Renal pelvis (tissue), 4 donors: ENCODE data around the gene DST. TPM values are rescaled to one million over a fixed set of nuclear protein-coding genes. Genes with fewer than 3 reads are reported as not detected.
"Not testable (repeated sequence)": the region's sequence is repeated elsewhere in the genome, so short reads cannot be mapped to it uniquely, and the experiment has no call there.

Source experiments
- DNase-seq: peaks from one replicate; pipeline ENCODE4 v3.0.0-alpha.2; 2013
- polyA plus RNA-seq, 3 donors: library from polyadenylated mRNA; unstranded; fragments of 120-200 nt; gene quantifications; one replicate each; pipeline ENCODE4 v1.2.1, GENCODE V29; 2013; ENCODE audit not compliant: insufficient read length in 3 of 3

The DST gene
- polyA plus RNA-seq, 3 donors: 197 to 211 (median 198) TPM

DNA sequence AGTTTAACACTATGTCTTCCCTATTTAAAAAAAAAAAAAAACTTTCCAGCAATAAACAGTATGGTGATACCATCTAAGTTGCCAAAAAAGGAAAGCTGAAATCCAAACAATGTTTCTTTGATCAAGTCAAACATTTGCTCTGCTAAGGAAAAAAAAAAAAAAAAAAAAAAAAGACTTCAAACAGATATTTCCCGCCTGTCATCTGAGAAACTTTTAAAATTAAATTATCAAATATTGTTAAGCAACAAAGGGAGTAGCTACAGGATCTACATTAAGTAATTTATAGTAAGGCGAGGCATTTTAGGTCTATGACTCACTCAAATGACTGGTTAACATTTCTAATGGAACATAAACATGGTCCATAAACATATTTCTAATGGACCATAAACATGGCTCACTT lies 121.2 kb downstream of the DST start:
- DNase-seq: no peak

- DNase-seq: no peak
Measured at GRCh38 chr6:56520218-56520617, 122.5 kb downstream of the DST start.

- no peak for DNase-seq
Measured at GRCh38 chr6:56518995-56519767, 123.5 kb downstream of the DST start.

DNA sequence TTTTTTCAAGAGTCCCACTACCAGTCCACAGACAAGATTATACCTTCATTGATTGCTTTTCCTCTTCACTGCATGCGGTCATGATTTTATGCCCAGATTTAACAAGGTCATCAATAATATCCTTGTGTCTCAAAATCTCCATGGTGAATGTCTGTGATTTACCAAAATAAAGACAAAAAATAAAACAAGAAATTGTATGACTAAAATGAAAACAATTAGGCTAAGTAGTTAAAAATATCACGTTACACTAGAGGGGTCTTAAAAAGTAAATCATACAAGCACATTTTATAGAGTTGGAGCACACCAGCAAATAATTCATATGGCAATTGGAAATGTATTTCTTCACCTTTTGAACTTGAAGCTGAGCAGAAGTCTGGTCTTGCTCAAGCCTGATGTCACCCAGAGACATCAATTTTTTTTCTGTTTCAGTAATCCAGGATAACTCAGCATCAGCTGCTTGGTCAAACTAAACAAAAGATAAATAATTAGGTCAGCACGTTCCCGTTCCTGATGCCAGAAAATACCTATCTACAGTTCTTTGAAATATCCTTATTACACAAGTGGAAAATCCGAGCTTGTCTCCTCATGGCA lies 125.4 kb downstream of the DST start:
- DNase-seq: no peak

GRCh38 chr6:56516003-56516402 lies 126.7 kb downstream of the DST start:
- no peak for DNase-seq

DNA sequence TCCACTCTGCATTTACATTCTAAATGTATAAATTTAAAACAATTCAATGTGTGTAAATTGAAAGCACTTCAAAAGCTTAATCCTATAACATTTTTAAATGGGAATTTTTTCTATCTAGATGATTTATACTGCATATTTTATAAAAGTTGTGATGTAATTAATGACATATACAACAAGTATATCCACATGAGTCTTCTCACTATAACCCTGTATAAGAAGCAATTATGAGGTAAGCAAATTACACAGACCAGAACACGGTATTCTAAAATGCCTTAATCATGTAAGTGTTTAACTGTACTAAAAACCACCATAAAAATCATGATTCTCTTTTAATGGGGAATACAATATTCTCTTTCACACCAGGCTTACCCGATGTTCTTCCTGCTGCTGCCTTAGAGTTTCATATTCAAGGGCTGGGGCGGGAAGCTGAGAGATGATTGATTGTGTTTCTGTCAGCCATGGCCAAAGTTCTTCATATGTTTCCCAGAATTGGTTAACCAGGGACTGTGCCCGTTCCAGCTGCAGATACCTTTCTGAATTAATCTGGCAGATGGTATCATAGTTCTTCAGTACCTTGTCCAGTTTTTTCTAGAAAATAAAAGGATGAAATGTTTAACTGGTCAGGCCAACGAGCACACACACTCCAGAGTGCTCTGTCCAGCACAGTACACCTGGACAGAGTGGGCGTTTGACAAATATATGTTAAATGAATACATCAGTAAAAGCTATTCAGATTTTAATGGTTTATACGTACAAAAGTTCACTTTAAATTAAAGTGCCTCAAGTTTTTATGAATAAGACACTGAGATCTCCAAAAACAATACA lies 127.4 kb downstream of the DST start:
- no peak for DNase-seq

GRCh38 chr6:56514395-56514794 lies 128.3 kb downstream of the DST start:
- DNase-seq: no peak

DNA sequence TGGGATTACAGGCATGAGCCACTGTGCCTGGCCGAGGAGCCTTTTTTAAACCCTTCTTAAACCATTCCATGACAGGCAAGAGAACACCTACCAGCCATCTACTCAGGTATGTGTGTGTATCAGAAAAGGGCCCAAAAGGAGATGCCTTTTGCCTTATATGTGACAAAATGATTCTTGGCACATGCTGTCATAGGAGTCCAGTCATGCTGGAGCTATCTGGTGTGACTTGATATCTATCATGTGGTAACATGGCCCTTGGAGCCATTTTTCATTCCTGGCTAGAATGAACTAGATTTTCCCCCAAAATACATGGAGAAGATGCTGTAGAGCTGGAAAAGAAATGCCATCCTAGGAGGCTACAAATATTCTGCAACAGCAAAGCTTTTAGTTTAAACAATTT lies 129.1 kb downstream of the DST start:
- no peak for DNase-seq

DNA sequence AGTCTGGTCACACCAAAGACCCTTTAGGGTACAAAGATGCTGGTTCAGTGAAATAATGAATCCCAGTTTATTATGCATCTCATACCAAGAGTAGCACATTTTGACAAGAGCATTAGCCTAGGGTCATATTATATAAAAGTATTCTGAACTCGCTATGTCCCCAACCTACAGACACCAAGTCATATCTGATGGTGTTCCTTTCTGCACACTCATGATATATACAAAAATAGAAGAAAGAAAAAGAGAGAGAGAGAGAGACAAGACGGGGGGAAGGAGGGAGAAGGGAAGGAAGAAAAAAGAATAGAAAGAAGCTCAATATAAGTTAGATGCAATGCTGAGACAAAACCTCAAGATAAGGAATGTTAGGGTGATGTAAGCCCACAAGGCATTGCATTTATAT lies 131.1 kb downstream of the DST start:
- no peak for DNase-seq

DNA sequence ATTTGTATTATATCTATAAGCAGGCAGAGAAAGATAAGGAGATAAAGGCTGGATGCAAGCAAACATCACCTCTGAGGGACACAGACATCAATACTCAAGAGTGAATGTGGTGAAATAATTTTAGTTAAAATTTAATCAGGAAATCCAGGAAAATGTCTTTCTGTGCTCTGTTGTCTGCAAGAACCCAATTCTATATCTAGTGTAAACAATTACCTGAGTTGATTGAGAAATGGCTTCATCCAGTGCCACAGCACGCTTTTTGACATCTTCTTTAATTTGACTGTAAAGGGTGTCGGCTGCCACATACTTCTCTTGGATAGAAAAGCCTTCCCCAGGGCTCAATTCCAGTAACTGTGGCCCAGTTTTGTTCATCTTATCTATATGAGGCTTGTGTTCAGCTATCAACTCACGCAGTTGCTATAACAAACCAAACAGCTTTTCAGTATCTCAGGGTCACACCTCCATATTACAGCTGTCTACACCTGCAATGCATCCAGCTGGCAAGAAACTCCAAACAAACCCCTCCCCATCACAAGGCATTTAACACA lies 131.6 kb downstream of the DST start:
- no peak for DNase-seq

DNA sequence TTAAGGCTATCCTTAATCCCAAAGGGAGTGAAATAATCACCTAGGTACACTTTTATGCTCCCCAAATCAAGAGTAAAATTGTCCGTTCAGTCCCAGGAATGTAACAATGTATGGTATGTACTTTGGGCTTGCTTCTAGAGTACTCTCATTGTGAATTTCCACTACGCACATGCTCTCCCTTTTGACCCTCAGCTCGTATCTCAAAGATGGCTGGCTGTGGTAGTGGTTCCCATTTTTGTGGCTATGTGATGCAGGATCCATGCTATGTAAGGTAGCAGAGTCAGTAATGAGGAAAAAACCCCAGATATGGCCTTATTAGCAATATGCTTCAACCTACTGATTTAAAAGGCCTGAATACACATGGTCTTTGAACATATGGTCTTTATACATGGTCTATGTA lies 133.7 kb downstream of the DST start:
- no peak for DNase-seq

GRCh38 chr6:56507517-56507916 lies 135.2 kb downstream of the DST start:
- no peak for DNase-seq

DNA sequence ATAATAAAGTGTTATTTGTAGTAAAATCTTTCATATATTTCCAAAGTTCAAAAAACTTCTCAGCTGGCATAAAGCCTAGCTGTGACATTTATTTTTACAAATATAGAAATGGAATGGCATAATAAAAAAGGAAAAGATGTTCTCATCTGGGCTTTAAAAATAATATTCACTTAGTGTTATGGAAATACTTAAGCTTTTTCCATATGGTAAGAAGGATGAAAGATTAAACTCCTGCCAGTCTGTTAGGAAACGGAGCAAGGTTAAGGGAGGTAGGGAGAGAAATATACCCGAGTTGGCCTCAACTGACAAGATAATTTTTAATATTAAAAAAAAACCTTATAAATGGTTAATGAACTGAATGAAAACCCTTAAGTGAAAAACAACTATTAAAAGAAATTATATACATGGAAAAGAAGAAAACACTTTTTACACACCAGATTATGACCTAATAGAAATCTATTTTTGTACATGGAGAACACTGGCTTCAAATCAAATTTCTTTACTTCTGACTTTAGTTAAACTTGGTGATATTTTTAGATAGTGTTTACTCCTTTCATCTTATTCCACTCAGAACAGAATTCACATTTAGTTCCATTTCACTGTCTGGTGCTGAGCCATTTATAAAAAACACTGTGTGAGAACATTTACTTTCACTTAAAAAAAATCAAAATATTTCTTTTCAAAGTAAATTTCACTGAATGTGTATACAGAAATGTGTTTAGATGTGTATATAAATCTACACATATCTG lies 137.0 kb downstream of the DST start:
- no peak for DNase-seq

GRCh38 chr6:56501993-56502392 lies 140.7 kb downstream of the DST start:
- DNase-seq: no peak

- no peak for DNase-seq
Measured at GRCh38 chr6:56499095-56499494, 143.6 kb downstream of the DST start.

DNA sequence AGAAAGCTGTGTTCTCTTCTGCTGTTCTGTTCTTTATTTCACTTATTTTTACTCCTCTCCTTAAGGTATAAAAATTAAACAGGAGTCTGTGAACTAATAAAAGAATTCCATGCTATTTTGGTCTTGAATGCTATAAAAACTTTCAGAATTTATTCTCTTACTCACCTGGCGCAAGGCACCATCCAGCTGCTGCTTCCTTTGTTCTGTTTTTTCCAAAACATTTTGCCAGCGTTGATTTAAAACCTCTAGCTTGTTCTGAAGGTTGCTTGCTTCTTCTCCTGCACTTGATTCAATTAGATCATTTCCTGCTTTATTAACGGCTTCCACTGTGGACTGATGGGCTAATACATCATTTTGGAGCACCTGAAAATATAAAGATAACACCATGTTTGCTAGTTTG lies 145.0 kb downstream of the DST start:
- no peak for DNase-seq

DNA sequence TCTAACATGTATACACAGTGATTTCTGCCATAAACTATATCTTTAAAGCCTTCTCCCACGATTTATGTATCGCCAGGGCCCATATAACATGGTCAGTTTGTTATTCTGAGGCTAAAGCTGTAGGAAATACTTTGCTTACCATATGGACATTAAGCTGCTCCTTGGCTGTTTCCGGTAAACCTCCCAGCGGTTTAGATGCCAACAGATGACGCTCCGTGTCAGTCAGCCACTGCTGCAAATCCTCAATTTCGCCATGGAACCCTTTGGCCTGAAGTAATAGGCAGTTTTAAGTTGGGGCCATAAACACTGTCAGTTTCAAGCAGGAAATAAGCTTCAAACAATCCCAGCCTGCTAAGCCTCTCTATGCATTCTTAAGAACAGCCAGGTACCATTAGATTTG lies 145.4 kb downstream of the DST start:
- DNase-seq: peak; percentile 59

DNA sequence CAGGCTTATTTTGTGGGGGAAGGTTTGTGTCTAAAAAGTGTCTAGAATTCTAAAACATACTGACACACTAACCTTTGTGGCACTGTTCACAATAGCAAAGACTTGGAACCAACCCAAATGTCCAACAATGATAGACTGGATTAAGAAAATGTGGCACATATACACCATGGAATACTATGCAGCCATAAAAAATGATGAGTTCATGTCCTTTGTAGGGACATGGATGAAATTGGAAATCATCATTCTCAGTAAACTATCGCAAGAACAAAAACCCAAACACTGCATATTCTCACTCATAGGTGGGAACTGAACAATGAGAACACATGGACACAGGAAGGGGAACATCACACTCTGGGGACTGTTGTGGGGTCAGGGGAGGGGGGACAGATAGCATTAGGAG lies 146.0 kb downstream of the DST start:
- not testable (repeated sequence) for DNase-seq

- DNase-seq: no peak
Measured at GRCh38 chr6:56495654-56496053, 147.0 kb downstream of the DST start.

GRCh38 chr6:56491606-56492328 lies 150.9 kb downstream of the DST start:
- no peak for DNase-seq

DNA sequence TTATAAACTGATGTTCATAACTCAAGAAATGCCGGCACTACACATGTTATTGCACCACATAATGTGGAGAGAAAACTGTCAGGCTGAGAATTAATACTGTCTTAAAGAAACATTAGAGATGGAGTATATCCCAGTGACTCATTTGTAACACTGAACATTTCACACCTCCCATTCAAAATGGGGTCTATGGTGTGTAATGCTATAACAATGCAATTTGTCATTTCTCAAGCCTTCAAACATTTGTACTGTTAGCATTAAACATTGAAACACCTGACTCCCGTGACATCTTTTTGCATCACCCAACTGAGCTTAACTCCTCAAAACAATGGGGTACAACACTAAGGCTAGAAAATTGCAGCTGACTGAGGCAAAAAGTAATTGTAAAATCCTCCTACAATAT lies 151.7 kb downstream of the DST start:
- DNase-seq: no peak
